GM19023 (cell line): ENCODE measurements around the gene PTPRK.
A peak's percentile ranks its signal among the peaks of the same experiment; 100 is the strongest.

Source experiments
- ATAC-seq: cut with Tn5 transposase; IDR thresholded peaks from one replicate; pipeline ENCODE4 v1.9.1; 2021; ENCODE audit warnings: mild to moderate bottlenecking, moderate library complexity; ENCODE audit not compliant: unreplicated experiment

Gene PTPRK

GRCh38 chr6:127976796-127977195, 543.6 kb downstream of the PTPRK start:
- no peak for ATAC-seq

DNA sequence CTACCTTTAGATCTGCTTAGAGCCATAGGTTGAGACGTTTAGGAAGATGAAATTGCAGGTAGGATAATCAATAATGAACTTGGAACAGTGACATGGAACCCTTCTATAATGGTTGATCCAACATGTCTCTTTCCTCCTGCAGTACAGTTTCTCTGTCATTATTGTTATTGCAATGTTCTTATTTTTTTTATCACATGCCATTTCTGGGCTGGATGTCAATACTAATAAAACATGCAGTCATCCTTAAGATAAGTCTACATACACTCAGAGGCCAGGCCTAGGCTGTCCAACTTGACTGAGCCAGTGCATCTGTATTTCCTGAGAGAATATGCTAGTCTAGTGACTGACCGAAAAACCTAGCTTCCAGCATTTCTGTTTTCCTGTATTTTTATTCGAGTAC, 544.3 kb downstream of the PTPRK start:
- ATAC-seq: no peak

GRCh38 chr6:127972815-127973214, 547.6 kb downstream of the PTPRK start:
- no peak for ATAC-seq

- no peak for ATAC-seq
Observed at GRCh38 chr6:127971945-127972391, 548.4 kb downstream of the PTPRK start.

- no peak for ATAC-seq
Observed at GRCh38 chr6:127971386-127971785, 549.0 kb downstream of the PTPRK start.

DNA sequence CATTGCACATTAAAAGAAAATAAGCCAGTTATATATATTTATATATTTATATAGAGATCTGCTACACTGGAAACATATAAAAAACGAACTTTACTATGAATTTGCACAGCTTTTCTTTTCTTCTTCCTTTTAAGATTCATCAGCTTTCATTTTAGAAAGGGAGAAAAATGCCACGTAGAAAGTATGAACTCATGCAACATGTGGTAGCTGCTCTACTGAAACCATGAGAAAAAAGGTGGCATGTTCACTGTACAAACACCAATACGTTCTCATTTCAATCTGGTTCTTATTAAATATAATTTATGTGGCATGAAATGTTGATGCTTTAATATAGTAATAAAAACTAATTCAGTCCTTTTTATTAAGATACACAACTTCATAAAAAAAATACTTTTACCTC, 550.7 kb downstream of the PTPRK start:
- no peak for ATAC-seq

- no peak for ATAC-seq
Observed at GRCh38 chr6:127968394-127968793, 552.0 kb downstream of the PTPRK start.

GRCh38 chr6:127967708-127968107, 552.7 kb downstream of the PTPRK start:
- ATAC-seq: no peak

DNA sequence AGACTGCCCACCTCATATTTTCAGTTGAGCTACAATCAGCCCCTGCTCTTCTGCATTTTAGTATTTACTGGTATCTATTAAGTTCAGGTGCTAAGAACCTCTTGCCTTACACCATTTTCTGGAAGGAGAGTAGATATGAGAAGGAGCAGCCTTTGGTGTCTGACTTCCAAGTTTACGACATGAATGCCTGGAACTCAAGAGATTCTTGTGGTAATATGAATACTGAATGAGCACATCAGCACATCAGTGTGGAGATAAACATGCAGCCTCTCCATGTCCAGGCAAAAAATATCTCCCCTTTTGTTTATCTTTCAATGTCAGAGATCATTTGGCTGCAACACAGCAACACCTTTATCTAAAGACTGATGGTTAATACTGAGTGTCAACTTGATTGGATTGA, 553.8 kb downstream of the PTPRK start:
- no peak for ATAC-seq

GRCh38 chr6:127963495-127963894, 556.9 kb downstream of the PTPRK start:
- ATAC-seq: no peak

DNA sequence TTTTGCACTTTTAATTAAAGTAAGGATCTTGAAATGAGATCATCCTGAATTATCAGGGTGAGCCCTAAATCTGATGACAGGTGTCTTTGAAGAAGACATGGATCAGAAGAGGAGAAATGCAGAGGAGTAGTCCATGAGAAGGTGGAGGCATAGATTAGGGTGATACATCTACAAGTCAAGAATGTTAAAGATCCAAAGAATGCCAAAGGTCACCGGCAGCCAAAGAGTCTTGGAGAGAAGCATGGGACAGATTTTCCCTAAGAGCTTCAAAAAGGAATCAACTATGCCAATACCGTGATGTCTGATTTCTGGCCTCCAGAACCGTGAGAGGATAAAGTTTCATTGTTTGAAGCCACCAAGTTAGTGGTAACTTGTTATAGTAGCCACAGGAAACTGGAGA, 560.5 kb downstream of the PTPRK start:
- no peak for ATAC-seq

GRCh38 chr6:127956956-127957355, 563.4 kb downstream of the PTPRK start:
- ATAC-seq: no peak

DNA sequence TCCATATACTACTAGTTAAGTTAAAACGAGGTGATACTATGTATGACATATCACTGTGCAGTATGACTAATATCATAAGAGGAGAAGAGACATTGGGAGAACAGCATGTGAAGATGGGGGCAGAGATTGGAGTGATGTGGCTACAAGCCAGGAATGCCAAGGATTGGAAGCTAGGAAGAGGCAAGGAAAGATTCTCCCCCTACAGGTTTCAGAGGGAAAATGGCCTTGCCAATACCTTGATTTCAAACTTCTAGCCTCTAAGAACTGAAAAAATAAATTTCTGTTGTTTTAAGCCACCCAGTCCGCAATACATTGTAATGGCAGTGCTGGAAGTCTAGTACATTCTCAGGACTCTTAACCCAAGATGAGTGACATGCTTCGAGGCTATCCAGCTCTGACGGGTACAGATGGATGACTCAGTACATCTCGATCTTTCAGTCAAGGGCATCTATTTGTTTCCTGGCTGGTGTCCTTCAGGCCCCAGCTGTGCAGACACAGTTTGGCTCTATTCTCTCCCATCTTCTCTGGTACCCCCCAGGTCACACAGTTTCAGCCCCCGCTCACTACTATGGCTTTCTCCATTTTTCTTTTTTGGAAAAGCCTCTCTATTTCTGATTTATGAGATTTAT, 564.0 kb downstream of the PTPRK start:
- no peak for ATAC-seq

- ATAC-seq: no peak
Observed at GRCh38 chr6:127954082-127954481, 566.3 kb downstream of the PTPRK start.

GRCh38 chr6:127952831-127953230, 567.6 kb downstream of the PTPRK start:
- ATAC-seq: no peak

DNA sequence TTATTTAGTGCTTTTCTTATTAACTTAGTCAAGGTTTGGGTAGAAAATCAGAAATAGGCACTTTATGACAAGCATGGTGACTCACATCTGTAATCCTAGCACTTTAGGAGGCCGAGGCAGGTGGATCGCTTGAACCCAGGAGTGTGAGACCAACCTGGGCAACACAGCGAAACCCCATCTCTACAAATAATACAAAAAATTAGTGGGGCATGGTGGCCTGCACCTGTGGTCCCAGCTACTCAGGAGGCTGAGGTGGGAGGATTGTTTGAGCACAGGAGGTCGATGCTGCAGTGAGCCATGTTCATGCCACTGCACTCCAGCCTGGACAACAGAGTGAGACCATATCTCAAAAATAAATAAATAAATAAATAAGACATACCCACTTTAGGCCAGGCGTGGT, 568.2 kb downstream of the PTPRK start:
- no peak for ATAC-seq

DNA sequence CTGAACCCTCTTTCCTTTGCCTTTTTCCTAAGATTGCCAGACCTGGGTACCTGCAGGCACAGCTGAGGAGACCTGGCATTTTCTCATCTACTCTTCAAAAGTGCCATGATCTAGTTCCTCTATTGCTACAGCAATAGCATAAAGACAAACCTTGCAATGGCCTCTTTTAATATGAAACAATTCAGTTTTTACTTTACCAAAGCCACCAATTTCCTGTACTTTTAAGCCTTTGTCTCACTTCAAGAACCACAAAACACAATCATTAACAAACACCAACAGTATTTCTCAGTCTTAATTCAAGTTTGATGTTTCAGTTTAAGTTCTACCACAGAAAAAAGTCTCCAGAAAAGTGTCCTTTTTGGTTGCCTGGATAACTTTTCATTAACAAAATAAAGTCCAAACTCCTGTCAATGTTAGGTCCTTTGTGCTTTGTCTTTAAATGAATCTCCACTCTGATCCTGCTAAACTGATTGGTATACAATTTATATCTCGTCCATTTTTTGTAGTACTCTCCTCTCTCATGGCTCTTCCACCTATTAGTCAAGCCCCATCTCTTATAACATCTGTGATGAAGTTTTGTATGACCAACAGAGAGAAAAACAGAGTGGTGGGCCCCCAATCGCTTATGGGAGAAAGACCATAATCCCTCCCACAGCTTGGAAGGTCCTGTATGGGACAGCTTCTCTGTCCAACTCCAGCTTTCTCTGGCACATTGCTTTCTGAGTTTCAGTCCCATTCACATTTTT, 569.1 kb downstream of the PTPRK start:
- ATAC-seq: peak; percentile 77

GRCh38 chr6:127950566-127951145, 569.7 kb downstream of the PTPRK start:
- ATAC-seq: peak; percentile 31

- ATAC-seq: no peak
Observed at GRCh38 chr6:127949251-127949650, 571.1 kb downstream of the PTPRK start.

DNA sequence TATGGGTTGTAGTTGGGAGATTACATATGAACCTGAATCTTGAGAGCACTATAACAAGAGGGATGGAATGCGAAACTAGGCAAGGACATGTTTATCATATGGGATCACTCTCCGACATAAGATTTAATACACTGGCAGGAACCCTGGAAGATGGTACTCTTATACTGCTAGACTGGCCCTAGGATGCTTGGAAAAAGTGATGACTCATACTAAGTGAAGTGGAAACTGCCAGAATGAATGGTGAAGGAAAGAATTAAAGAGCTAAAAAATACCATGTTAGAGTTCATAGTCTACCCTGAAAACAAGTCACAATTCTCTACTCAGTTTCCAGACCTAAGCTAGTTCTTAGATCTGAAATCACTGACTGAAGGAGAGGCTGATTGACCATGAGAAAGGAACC, 574.0 kb downstream of the PTPRK start:
- ATAC-seq: no peak

DNA sequence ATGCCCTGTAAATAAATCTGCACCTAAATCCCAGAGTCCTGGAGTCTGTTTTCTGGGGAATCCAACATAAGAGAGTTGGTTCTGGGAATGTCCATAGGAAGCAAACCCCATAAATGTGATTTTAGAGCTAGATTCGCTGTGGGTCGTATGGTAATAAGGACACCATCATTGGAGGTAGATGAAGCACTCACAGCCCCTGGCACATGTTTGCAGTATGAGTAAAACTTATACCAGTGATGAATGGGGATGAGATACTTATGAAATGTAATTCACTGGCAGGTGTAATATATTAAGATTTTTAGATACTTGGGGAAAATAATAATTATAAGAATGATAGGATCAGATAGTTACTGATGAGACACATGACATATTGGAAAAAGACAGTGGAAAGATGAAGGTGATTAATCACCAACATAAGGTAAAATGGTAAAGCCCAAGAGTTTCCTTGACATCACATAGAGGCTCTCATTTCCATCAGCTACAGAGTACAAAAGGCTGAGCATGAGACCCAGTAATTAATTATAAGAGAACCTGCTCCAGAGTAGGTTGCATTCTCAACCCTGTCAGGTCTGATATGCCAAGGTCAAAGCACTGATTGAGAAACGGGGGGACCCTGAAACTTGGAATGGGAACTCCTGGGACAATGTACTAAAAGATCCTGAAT, 574.8 kb downstream of the PTPRK start:
- ATAC-seq: no peak

GRCh38 chr6:127941228-127941627, 579.2 kb downstream of the PTPRK start:
- no peak for ATAC-seq
